Astrocyte of the cerebellum (primary cell): Measurements from ENCODE around the gene ZFYVE9.
"Not testable (repeated sequence)": the region's sequence is repeated elsewhere in the genome, so short reads cannot be mapped to it uniquely, and the experiment has no call there.

ENCODE experiments used
- DNase-seq: peaks from one replicate; pipeline ENCODE4 v3.0.0-alpha.2; 2011; ENCODE audit warnings: low read depth
- H3K4me3 ChIP-seq: 2 replicates; pipeline ENCODE4 v1.5.1; 2011; ENCODE audit warnings: mild to moderate bottlenecking, low read depth, low read length, moderate library complexity
- CTCF ChIP-seq: IDR thresholded peaks from 2 replicates; pipeline ENCODE4 v1.5.1; 2012; ENCODE audit warnings: low read length, low read depth, moderate library complexity, mild to moderate bottlenecking; ENCODE audit errors: missing control alignments
- in situ Hi-C: cut with HindIII; loops from 2 replicates; pipeline ENCODE4 v1.10.0; 2017; ENCODE audit warnings: low sequenced_read_pairs

The ZFYVE9 gene

GRCh38 chr1:52204696-52205095 lies 62.8 kb downstream of the ZFYVE9 start:
- no peak overlapping the region for H3K4me3 ChIP-seq
- no peak for DNase-seq
- in situ Hi-C loops: no loop called here
- TF ChIP-seq CTCF: no peak

GRCh38 chr1:52206686-52207085 lies 64.8 kb downstream of the ZFYVE9 start:
- in situ Hi-C loops, H3K4me3 ChIP-seq, DNase-seq: not testable (repeated sequence)

- no peak overlapping the region for H3K4me3 ChIP-seq
- no peak for TF ChIP-seq CTCF
- in situ Hi-C loops: no loop called here
- no peak for DNase-seq
Observed at GRCh38 chr1:52209429-52209828, 67.5 kb downstream of the ZFYVE9 start.

- in situ Hi-C loops: no loop called here
- TF ChIP-seq CTCF: no peak
- DNase-seq: no peak
- no peak overlapping the region for H3K4me3 ChIP-seq
Observed at GRCh38 chr1:52210044-52210443, 68.2 kb downstream of the ZFYVE9 start.

GRCh38 chr1:52216907-52217458 lies 75.1 kb downstream of the ZFYVE9 start:
- TF ChIP-seq CTCF: no peak
- H3K4me3 ChIP-seq: no peak overlapping the region
- DNase-seq: no peak

GRCh38 chr1:52225174-52225573 lies 83.3 kb downstream of the ZFYVE9 start:
- in situ Hi-C loops: no loop called here
- no peak for TF ChIP-seq CTCF
- H3K4me3 ChIP-seq: no peak overlapping the region
- no peak for DNase-seq

More at GRCh38 chr1:52216907-52217458, 75.1 kb downstream of the ZFYVE9 start:
- in situ Hi-C loops: no loop called here

- TF ChIP-seq CTCF: no peak
- in situ Hi-C loops: no loop called here
- no peak for DNase-seq
- no peak overlapping the region for H3K4me3 ChIP-seq
Observed at GRCh38 chr1:52229494-52229893, 87.6 kb downstream of the ZFYVE9 start.
